ENCODE measurements around the gene ARHGEF17. TPM values are rescaled to one million over a fixed set of nuclear protein-coding genes. Genes with fewer than 3 reads are reported as not detected.

ARHGEF17 gene
- total RNA-seq, 4 donors from 2014 or later = 12.0 to 44.9 (median 27.1) TPM

GRCh38 chr11:73381589-73381988 is 73.5 kb downstream of the ARHGEF17 start:
- TF ChIP-seq, protein P1, sequence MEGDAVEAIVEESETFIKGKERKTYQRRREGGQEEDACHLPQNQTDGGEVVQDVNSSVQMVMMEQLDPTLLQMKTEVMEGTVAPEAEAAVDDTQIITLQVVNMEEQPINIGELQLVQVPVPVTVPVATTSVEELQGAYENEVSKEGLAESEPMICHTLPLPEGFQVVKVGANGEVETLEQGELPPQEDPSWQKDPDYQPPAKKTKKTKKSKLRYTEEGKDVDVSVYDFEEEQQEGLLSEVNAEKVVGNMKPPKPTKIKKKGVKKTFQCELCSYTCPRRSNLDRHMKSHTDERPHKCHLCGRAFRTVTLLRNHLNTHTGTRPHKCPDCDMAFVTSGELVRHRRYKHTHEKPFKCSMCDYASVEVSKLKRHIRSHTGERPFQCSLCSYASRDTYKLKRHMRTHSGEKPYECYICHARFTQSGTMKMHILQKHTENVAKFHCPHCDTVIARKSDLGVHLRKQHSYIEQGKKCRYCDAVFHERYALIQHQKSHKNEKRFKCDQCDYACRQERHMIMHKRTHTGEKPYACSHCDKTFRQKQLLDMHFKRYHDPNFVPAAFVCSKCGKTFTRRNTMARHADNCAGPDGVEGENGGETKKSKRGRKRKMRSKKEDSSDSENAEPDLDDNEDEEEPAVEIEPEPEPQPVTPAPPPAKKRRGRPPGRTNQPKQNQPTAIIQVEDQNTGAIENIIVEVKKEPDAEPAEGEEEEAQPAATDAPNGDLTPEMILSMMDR (IDR thresholded peaks at IDR 0.05) = no peak
- no peak for TF ChIP-seq EP300 (IDR thresholded peaks at IDR 0.05; ENCODE audit: low read depth)
- no peak for TF ChIP-seq POLR2AphosphoS5 (IDR thresholded peaks at IDR 0.05)
- no peak for TF ChIP-seq POLR2A (IDR thresholded peaks at IDR 0.05)
- H3K4me3 ChIP-seq = no peak overlapping the region
- peak overlapping the region in 1 of 4 donors; percentile 6 for H3K27ac ChIP-seq
- DNase-seq = no peak
- in situ Hi-C loops (cut with MboI; ENCODE audit: low pct_ligation_motif_present in 1 of 4, low pct_unique_long_range_greater_than_20kb in 1 of 4, low sequenced_read_pairs in 3 of 4) (no loop called here), intact Hi-C loops (cut with DNase I; ENCODE audit: low total_unique reads) (no loop called here)
- no peaks in the 10 kb centered on the region for H3K36me3 ChIP-seq
- H3K4me1 ChIP-seq = peaks cover 7 to 53% (median 26%) of the 10 kb centered on the region in 4 donors
- 60% methylated on average over 5 of the region's 6 CpGs; no CpG with 5 or more reads in 1 of the 2 donors for WGBS, 2 donors (ENCODE audit: low coverage in 1 of 2)
- H3K9me3 ChIP-seq = no peaks in the 10 kb centered on the region
- no peaks in the 10 kb centered on the region for H3K27me3 ChIP-seq

DNA sequence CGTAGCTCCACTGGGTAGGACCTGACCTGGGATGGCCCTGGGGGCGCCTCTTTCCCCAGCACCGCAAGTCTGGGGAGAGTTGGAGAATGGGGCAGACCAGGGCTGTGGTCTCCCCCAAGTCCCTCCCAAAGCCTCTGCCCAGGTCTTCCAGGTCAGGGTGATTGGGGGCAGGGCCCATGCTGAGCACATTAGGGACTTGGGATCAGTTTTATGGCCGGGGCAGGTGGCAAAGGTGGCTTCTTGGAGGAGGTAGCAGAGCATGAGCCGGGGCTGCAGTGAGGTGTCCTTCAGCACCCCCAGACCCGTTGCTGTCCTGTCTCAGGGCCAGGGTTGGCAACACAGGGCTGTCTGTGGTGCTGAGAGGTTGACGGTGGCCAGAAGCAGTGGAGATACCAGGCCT is 74.1 kb downstream of the ARHGEF17 start:
- Histone ChIP-seq H3K27ac (peak overlapping the region in 1 of 4 donors; percentile 58), H3K27me3 (no peaks in the 10 kb centered on the region), H3K4me3 (no peak overlapping the region), H3K36me3 (no peaks in the 10 kb centered on the region), H3K4me1 (peaks cover 7 to 50% (median 21%) of the 10 kb centered on the region in 4 donors), H3K9me3 (no peaks in the 10 kb centered on the region)
- no peak for TF ChIP-seq EP300 (IDR thresholded peaks at IDR 0.05; ENCODE audit: low read depth)
- no peak for TF ChIP-seq POLR2A (IDR thresholded peaks at IDR 0.05)
- no peak for TF ChIP-seq POLR2AphosphoS5 (IDR thresholded peaks at IDR 0.05)
- TF ChIP-seq, protein P1 (IDR thresholded peaks at IDR 0.05) = no peak
- intact Hi-C loops (cut with DNase I; ENCODE audit: low total_unique reads) (no loop called here), in situ Hi-C loops (cut with MboI; ENCODE audit: low pct_ligation_motif_present in 1 of 4, low pct_unique_long_range_greater_than_20kb in 1 of 4, low sequenced_read_pairs in 3 of 4) (no loop called here)
- DNase-seq = no peak
- WGBS, 2 donors (ENCODE audit: low coverage in 1 of 2) = 95% methylated on average over 7 of the region's 7 CpGs; no CpG with 5 or more reads in 1 of the 2 donors

- intact Hi-C loops (cut with DNase I; ENCODE audit: low total_unique reads) (no loop called here), in situ Hi-C loops (cut with MboI; ENCODE audit: low pct_ligation_motif_present in 1 of 4, low pct_unique_long_range_greater_than_20kb in 1 of 4, low sequenced_read_pairs in 3 of 4) (no loop called here)
- Histone ChIP-seq H3K9me3 (no peaks in the 10 kb centered on the region), H3K4me3 (no peak overlapping the region), H3K36me3 (no peaks in the 10 kb centered on the region), H3K27ac (peak overlapping the region in 3 of 4 donors; percentile 23 to 58 (median 47)), H3K4me1 (peaks cover 7 to 47% (median 17%) of the 10 kb centered on the region in 4 donors), H3K27me3 (no peaks in the 10 kb centered on the region)
- 37% methylated on average over 2 of the region's 3 CpGs; no CpG with 5 or more reads in 1 of the 2 donors for WGBS, 2 donors (ENCODE audit: low coverage in 1 of 2)
- no peak for TF ChIP-seq POLR2A (IDR thresholded peaks at IDR 0.05)
- DNase-seq = no peak
Observed at GRCh38 chr11:73382747-73383146, 74.7 kb downstream of the ARHGEF17 start.

- intact Hi-C loops (cut with DNase I; ENCODE audit: low total_unique reads) = no loop called here
Observed at GRCh38 chr11:73383249-73384124, 75.4 kb downstream of the ARHGEF17 start.

More at GRCh38 chr11:73383249-73384124, 75.4 kb downstream of the ARHGEF17 start:
- Histone ChIP-seq H3K9me3 (no peaks in the 10 kb centered on the region), H3K36me3 (no peaks in the 10 kb centered on the region), H3K4me1 (peaks cover 7 to 47% (median 17%) of the 10 kb centered on the region in 4 donors), H3K4me3 (no peak overlapping the region), H3K27ac (peak overlapping the region in 3 of 4 donors; percentile 23 to 58 (median 47)), H3K27me3 (no peaks in the 10 kb centered on the region)
- TF ChIP-seq POLR2AphosphoS5 (IDR thresholded peaks at IDR 0.05) (no peak), EP300 (IDR thresholded peaks at IDR 0.05; ENCODE audit: low read depth) (no peak), POLR2A (IDR thresholded peaks at IDR 0.05) (no peak)
- TF ChIP-seq, protein P1 (IDR thresholded peaks at IDR 0.05) = no peak
- in situ Hi-C loops (cut with MboI; ENCODE audit: low pct_ligation_motif_present in 1 of 4, low pct_unique_long_range_greater_than_20kb in 1 of 4, low sequenced_read_pairs in 3 of 4) = no loop called here
- DNase-seq = peak; percentile 27
- 17 to 41% methylated on average over 2 to 9 of the region's 9 CpGs for WGBS, 2 donors (ENCODE audit: low coverage in 1 of 2)

Measured in transverse colon (tissue), 4 donors.